SK-N-SH (cell line): Measurements from ENCODE around the gene PLD4. TPM values are rescaled to one million over a fixed set of nuclear protein-coding genes. Genes with fewer than 3 reads are reported as not detected.

Experiments
- CTCF ChIA-PET: fragments of 300-600, 350-600 bp; formaldehyde crosslinking; extraction: SDS; loops from one replicate; lab custom pipeline; 2021; lab: Yijun Ruan, JAX
- POLR2A ChIA-PET: fragments of 350-600 bp; sonication (Branson Sonifier 250); formaldehyde crosslinking; extraction: SDS; loops from one replicate; lab custom pipeline; 2020; ENCODE audit warnings: antibody characterized with exemption, inconsistent platforms; lab: Yijun Ruan, JAX
- DNase-seq: peaks from one replicate; pipeline ENCODE4 v3.0.0; 2012
- H2AFZ ChIP-seq: fragments of 200-600 bp; sonication (generic); 2 replicates; pipeline ENCODE4 v1.8.1; 2016; ENCODE audit warnings: antibody characterized with exemption, mild to moderate bottlenecking, low read depth
- H3F3A ChIP-seq: fragments of 200-600 bp; sonication (generic); replicated peaks from 2 replicates; pipeline ENCODE3; 2016; ENCODE audit warnings: antibody characterized with exemption, mild to moderate bottlenecking; ENCODE audit not compliant: insufficient read depth
- H3K27ac ChIP-seq, 2 experiments: fragments of 200-500 bp in 1 of 2; fragments of 200-600 bp in 1 of 2; sonication (Bioruptor generic) in 1 of 2; sonication (generic), shearing (Covaris generic) in 1 of 2; 2 replicates each; pipeline versions ENCODE4 v1.5.1 to v1.6.1; 2014 to 2016; ENCODE audit warnings: low read depth in 2 of 2, inconsistent platforms in 1 of 2, low read length in 1 of 2, mild to moderate bottlenecking in 1 of 2, mixed read lengths in 1 of 2
- H3K27me3 ChIP-seq: fragments of 200-600 bp; sonication (generic), shearing (Covaris generic); 2 replicates; pipeline ENCODE4 v1.6.1; 2016; ENCODE audit warnings: mixed run types; ENCODE audit not compliant: insufficient read depth
- H3K36me3 ChIP-seq, 2 experiments: fragments of 200-500 bp in 1 of 2; fragments of 200-600 bp in 1 of 2; sonication (Bioruptor generic) in 1 of 2; sonication (generic) in 1 of 2; replicated peaks in 1 of 2; 2 replicates each; pipeline versions ENCODE3 to v1.5.1; 2014 to 2016; ENCODE audit warnings: low read length in 1 of 2, mild to moderate bottlenecking in 1 of 2; ENCODE audit not compliant: insufficient read depth in 2 of 2, control insufficient read depth in 1 of 2
- H3K4me1 ChIP-seq, 2 experiments: fragments of 200-500 bp in 1 of 2; fragments of 200-600 bp in 1 of 2; sonication (Bioruptor generic) in 1 of 2; sonication (generic), shearing (Covaris generic) in 1 of 2; 2 replicates each; pipeline versions ENCODE4 v1.5.1 to v1.6.1; 2014 to 2016; ENCODE audit warnings: low read depth in 1 of 2, low read length in 1 of 2, mixed run types in 1 of 2; ENCODE audit not compliant: insufficient read depth in 2 of 2, control insufficient read depth in 1 of 2
- H3K4me2 ChIP-seq: fragments of 200-600 bp; sonication (generic), shearing (Covaris generic); 2 replicates; pipeline ENCODE4 v1.6.1; 2017; ENCODE audit warnings: mixed run types
- H3K4me3 ChIP-seq, 2 experiments: fragments of 200-500 bp in 1 of 2; fragments of 200-600 bp in 1 of 2; sonication (Bioruptor generic) in 1 of 2; sonication (generic), shearing (Covaris generic) in 1 of 2; 2 replicates each; pipeline versions ENCODE4 v1.5.1 to v1.8.1; 2014 to 2016; ENCODE audit warnings: low read depth in 2 of 2, inconsistent platforms in 1 of 2, low read length in 1 of 2, mild to moderate bottlenecking in 1 of 2, mixed read lengths in 1 of 2, moderate library complexity in 1 of 2
- H3K79me2 ChIP-seq: fragments of 200-600 bp; sonication (generic); 2 replicates; pipeline ENCODE4 v1.8.1; 2017; ENCODE audit warnings: mild to moderate bottlenecking; ENCODE audit not compliant: insufficient read depth
- H3K9ac ChIP-seq: fragments of 200-600 bp; sonication (generic); 2 replicates; pipeline ENCODE4 v1.6.1; 2017; ENCODE audit warnings: mixed run types
- H3K9me2 ChIP-seq: fragments of 200-600 bp; sonication (generic); 2 replicates; pipeline ENCODE4 v1.6.1; 2017; ENCODE audit warnings: mixed run types
- H3K9me3 ChIP-seq: fragments of 200-600 bp; sonication (generic); 2 replicates; pipeline ENCODE4 v1.6.1; 2017; ENCODE audit warnings: mixed run types, mild to moderate bottlenecking, moderate library complexity
- H4K20me1 ChIP-seq: fragments of 200-600 bp; sonication (generic); 2 replicates; pipeline ENCODE4 v1.6.1; 2017; ENCODE audit warnings: mild to moderate bottlenecking, mixed run types; ENCODE audit not compliant: insufficient read depth
- CHD2 ChIP-seq: fragments of 150-350 bp; IDR thresholded peaks from 2 replicates; pipeline ENCODE4 v1.6.1; 2018; ENCODE audit warnings: low read length; ENCODE audit not compliant: partially characterized antibody
- CTCF ChIP-seq: fragments of 200-600 bp; sonication (generic); IDR thresholded peaks from 2 replicates; pipeline ENCODE4 v1.6.1; 2017; ENCODE audit warnings: antibody characterized with exemption, mild to moderate bottlenecking, moderate library complexity
- EP300 ChIP-seq, 2 experiments: IDR thresholded peaks; 2 replicates each; pipeline versions ENCODE4 v1.4.0 to v1.6.1; 2012; ENCODE audit warnings: borderline replicate concordance in 1 of 2, low read depth in 1 of 2, low read length in 1 of 2
- FOSL2 ChIP-seq: IDR thresholded peaks from 2 replicates; pipeline ENCODE4 v1.4.0; 2012; ENCODE audit warnings: low read depth, mild to moderate bottlenecking, moderate library complexity, borderline replicate concordance
- FOXJ3 ChIP-seq: sonication (generic); formaldehyde crosslinking; IDR thresholded peaks from 2 replicates; pipeline ENCODE4 v1.5.1; 2020; ENCODE audit warnings: mild to moderate bottlenecking, missing genetic modification reagents
- GABPA ChIP-seq: IDR thresholded peaks from 2 replicates; pipeline ENCODE4 v1.4.0; 2012; ENCODE audit warnings: low read depth, mild to moderate bottlenecking
- GATA2 ChIP-seq: sonication (generic); formaldehyde crosslinking; IDR thresholded peaks from 2 replicates; pipeline ENCODE4 v1.5.0; 2020; ENCODE audit warnings: mild to moderate bottlenecking, missing genetic modification reagents
- IRF3 ChIP-seq: fragments of 150-350 bp; IDR thresholded peaks from 2 replicates; pipeline ENCODE4 v1.6.1; 2016; ENCODE audit warnings: mild to moderate bottlenecking, low read depth, low read length
- JUND ChIP-seq: IDR thresholded peaks from 2 replicates; pipeline ENCODE4 v1.4.0; 2012
- MAX ChIP-seq: IDR thresholded peaks from 2 replicates; pipeline ENCODE4 v1.4.0; 2012; ENCODE audit warnings: low read depth
- MXI1 ChIP-seq: IDR thresholded peaks from 2 replicates; pipeline ENCODE4 v1.6.1; 2012; ENCODE audit warnings: mild to moderate bottlenecking, low read depth, low read length, improper control_type of control experiment
- NRF1 ChIP-seq: IDR thresholded peaks from 2 replicates; pipeline ENCODE4 v1.6.1; 2012; ENCODE audit warnings: low read depth, mild to moderate bottlenecking, low read length
- PBX3 ChIP-seq: IDR thresholded peaks from 2 replicates; pipeline ENCODE4; 2012
- POLR2AphosphoS5 ChIP-seq: IDR thresholded peaks from 2 replicates; pipeline ENCODE4 v1.6.1; 2012; ENCODE audit warnings: low read depth, low read length
- RAD21 ChIP-seq: IDR thresholded peaks from 2 replicates; pipeline ENCODE4 v1.6.1; 2012; ENCODE audit warnings: mild to moderate bottlenecking, low read length
- REST ChIP-seq: IDR thresholded peaks from 2 replicates; pipeline ENCODE4 v1.6.1; 2012; ENCODE audit warnings: mild to moderate bottlenecking, low read depth, low read length, moderate library complexity
- SIN3A ChIP-seq: IDR thresholded peaks from 2 replicates; pipeline ENCODE4 v1.6.1; 2012; ENCODE audit warnings: low read depth, mild to moderate bottlenecking, low read length, moderate library complexity, borderline replicate concordance
- USF1 ChIP-seq: IDR thresholded peaks from 2 replicates; pipeline ENCODE4 v1.4.0; 2012; ENCODE audit warnings: low read depth, borderline replicate concordance
- WGBS: methylation state at CpG from one replicate; pipeline ENCODE4 v1.1.6; 2017; ENCODE audit warnings: low lambda C conversion rate; 5-methylcytosine and 5-hydroxymethylcytosine counted together
- polyA plus RNA-seq, 3 experiments: library from polyadenylated mRNA; depleted of rRNA; stranded (reverse); fragments of >200 nt; gene quantifications; 2 replicates each; pipeline ENCODE4 v1.2.3, GENCODE V29; 2012

The PLD4 gene
- polyA plus RNA-seq, 1 of the 3 experiments (the other 2 are of a cell fraction) = 0.02 TPM

GRCh38 chr14:104933746-104934733 is 9.4 kb downstream of the PLD4 start (continued):
- TF ChIP-seq REST = no peak
- TF ChIP-seq USF1 = no peak
- no peak for TF ChIP-seq FOXJ3
- no peak for TF ChIP-seq IRF3

GRCh38 chr14:104935026-104935650 is 10.5 kb downstream of the PLD4 start:
- ChIA-PET CTCF (interaction anchor here (0.7 to 2.7 kb wide), 11 partner anchors 8 to 152 kb away, joined by 3 to 20 read pairs (median 4); partner anchors contain the start of gene PLD4), POLR2A (no interaction called here)
- Histone ChIP-seq H3F3A (peaks cover 3% of the 10 kb centered on the region), H3K27ac (no peak overlapping the region), H3K9ac (no peak overlapping the region), H3K9me2 (no peaks in the 10 kb centered on the region), H3K4me3 (no peak overlapping the region), H3K79me2 (no peaks in the 10 kb centered on the region), H3K36me3 (peaks cover 6 to 7% of the 10 kb centered on the region in 2 experiments), H3K9me3 (no peaks in the 10 kb centered on the region), H3K27me3 (no peaks in the 10 kb centered on the region), H3K4me2 (no peak overlapping the region), H3K4me1 (peaks cover 0 to 5% of the 10 kb centered on the region in 2 experiments; a peak in 1 of 4 replicates), H2AFZ (no peak overlapping the region), H4K20me1 (no peaks in the 10 kb centered on the region)
- no peak for DNase-seq
- WGBS = 97% methylated on average over 3 of the region's 3 CpGs
- TF ChIP-seq SIN3A (no peak), CTCF (no peak), MXI1 (no peak), POLR2AphosphoS5 (no peak), NRF1 (no peak), RAD21 (no peak), EP300 (IDR thresholded peaks at IDR 0.05; ENCODE audit: borderline replicate concordance in 1 of 2, low read depth in 1 of 2, low read length in 1 of 2) (no peak), CHD2 (no peak), MAX (no peak), JUND (no peak), PBX3 (no peak), IRF3 (no peak), FOSL2 (no peak), GABPA (no peak), GATA2 (CRISPR knock-in tag) (no peak)
